GM23338 (cell line): ENCODE results near the gene SASS6.

Experiments used
- CTCF ChIP-seq, 2 experiments: fragments of 200-600 bp in 1 of 2; sonication (generic) in 1 of 2; conservative IDR thresholded peaks; 2 replicates each; pipeline versions ENCODE4 v1.5.1 to v1.6.1; 2016 to 2017; ENCODE audit warnings: antibody characterized with exemption in 2 of 2, low read depth in 2 of 2, mild to moderate bottlenecking in 2 of 2, moderate library complexity in 1 of 2
- EZH2phosphoT487 ChIP-seq: fragments of 200-600 bp; sonication (generic); IDR thresholded peaks from one replicate; pipeline ENCODE4 v1.8.1; 2018; ENCODE audit warnings: antibody characterized with exemption; ENCODE audit not compliant: unreplicated experiment
- JUNB ChIP-seq: IDR thresholded peaks from one replicate; pipeline ENCODE4 v1.6.1; 2016; ENCODE audit warnings: antibody characterized with exemption; ENCODE audit not compliant: unreplicated experiment
- POLR2AphosphoS5 ChIP-seq: IDR thresholded peaks from 2 replicates; pipeline ENCODE4 v1.6.1; 2016; ENCODE audit warnings: antibody characterized with exemption, low read depth
- ZNF462 ChIP-seq: fragments of 250-450 bp; sonication (Bioruptor Pico); IDR thresholded peaks from 2 replicates; pipeline ENCODE4 v1.5.0; 2020; ENCODE audit warnings: mild to moderate bottlenecking, moderate library complexity

GRCh38 chr1:100075773-100076172 is 57.0 kb downstream of the SASS6 start:
- TF ChIP-seq POLR2AphosphoS5: no peak
- TF ChIP-seq CTCF (conservative IDR thresholded peaks at IDR 0.05; ENCODE audit: low read depth in 2 of 2): no peak
- no peak for TF ChIP-seq JUNB
- no peak for TF ChIP-seq ZNF462 (CRISPR knock-in tag)
- TF ChIP-seq EZH2phosphoT487: no peak
